ENCODE results near the gene MEIS2. TPM values are rescaled to one million over a fixed set of nuclear protein-coding genes. Genes with fewer than 3 reads are reported as not detected.

MEIS2 gene
- total RNA-seq, 1 donor from 2014 or later, result 6.7 TPM

DNA sequence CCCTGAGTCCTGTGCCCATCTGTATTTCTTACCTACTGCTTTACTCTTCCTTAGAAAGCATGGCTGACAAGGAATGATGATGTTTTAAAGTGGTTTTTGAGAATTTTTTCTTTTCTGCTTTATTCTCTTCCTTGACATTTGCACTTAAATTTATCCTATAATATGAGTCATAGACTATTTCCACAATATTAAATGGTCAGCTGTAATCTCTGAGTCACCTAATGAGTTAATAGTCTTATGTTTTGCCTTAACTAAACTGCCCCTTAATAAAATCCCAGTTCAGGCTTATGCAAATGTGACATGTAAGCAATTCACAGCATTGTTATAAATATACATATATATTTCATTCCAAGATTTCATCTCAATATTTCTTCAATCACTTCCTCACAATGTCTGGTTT lies 23.8 kb downstream of the MEIS2 start:
- H3K36me3 ChIP-seq (ENCODE audit: control insufficient read depth, insufficient read depth, low read length), result no peaks in the 10 kb centered on the region
- no peak overlapping the region for H3K4me3 ChIP-seq (ENCODE audit: low read depth, low read length)
- no peak for DNase-seq (ENCODE audit: low read depth)
- TF ChIP-seq CTCF (IDR thresholded peaks at IDR 0.05; ENCODE audit: insufficient read depth, low read length, poor library complexity, severe bottlenecking), result no peak
- H3K27me3 ChIP-seq (ENCODE audit: control insufficient read depth, insufficient read depth, low read length), result no peaks in the 10 kb centered on the region

DNA sequence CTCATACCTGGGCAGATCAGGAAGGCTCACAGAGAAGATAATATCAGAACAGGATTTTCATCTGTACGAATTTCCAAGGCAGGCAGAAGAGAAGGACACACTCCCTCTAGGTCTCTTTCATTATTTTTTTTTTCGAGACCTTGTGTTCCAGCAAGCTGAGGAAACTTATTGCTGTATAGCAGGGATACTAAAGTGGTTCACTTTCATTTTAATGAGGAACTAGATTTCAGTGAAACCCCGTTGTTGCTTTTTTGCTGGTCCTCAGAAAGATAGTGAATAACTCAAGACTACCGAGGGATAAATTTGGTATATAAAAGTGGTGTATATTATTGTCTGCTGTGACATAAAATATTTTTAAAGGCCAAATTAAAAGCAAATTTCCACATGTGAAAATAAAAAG lies 24.6 kb downstream of the MEIS2 start:
- H3K27me3 ChIP-seq (ENCODE audit: control insufficient read depth, insufficient read depth, low read length), result no peaks in the 10 kb centered on the region
- no peaks in the 10 kb centered on the region for H3K36me3 ChIP-seq (ENCODE audit: control insufficient read depth, insufficient read depth, low read length)
- no peak for DNase-seq (ENCODE audit: low read depth)
- no peak overlapping the region for H3K4me3 ChIP-seq (ENCODE audit: low read depth, low read length)
- no peak for TF ChIP-seq CTCF (IDR thresholded peaks at IDR 0.05; ENCODE audit: insufficient read depth, low read length, poor library complexity, severe bottlenecking)

DNA sequence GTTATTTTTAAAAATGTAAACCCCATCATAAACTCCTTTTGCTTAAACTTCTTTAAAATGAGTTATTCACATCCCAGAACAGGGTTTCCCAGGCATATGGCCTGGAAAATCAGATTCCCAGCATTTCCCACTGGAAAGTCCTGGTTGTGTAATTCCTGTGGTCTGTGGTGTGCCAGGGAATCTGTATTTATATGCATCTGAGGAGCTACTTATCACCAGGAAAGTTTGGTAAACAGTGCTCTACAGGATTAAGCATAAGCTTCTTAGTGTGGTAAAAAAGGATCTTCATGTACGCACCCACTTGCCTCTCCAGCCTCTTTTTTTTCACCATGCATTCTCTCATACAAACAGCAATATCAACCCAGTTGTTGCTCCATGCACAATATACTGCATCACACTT lies 28.2 kb downstream of the MEIS2 start:
- Histone ChIP-seq H3K27me3 (ENCODE audit: control insufficient read depth, insufficient read depth, low read length) (no peaks in the 10 kb centered on the region), H3K36me3 (ENCODE audit: control insufficient read depth, insufficient read depth, low read length) (no peaks in the 10 kb centered on the region), H3K4me3 (ENCODE audit: low read depth, low read length) (no peak overlapping the region)
- DNase-seq (ENCODE audit: low read depth), result no peak
- no peak for TF ChIP-seq CTCF (IDR thresholded peaks at IDR 0.05; ENCODE audit: insufficient read depth, low read length, poor library complexity, severe bottlenecking)

- DNase-seq (ENCODE audit: low read depth), result no peak
- Histone ChIP-seq H3K36me3 (ENCODE audit: control insufficient read depth, insufficient read depth, low read length) (no peaks in the 10 kb centered on the region), H3K4me3 (ENCODE audit: low read depth, low read length) (no peak overlapping the region), H3K27me3 (ENCODE audit: control insufficient read depth, insufficient read depth, low read length) (no peaks in the 10 kb centered on the region)
- no peak for TF ChIP-seq CTCF (IDR thresholded peaks at IDR 0.05; ENCODE audit: insufficient read depth, low read length, poor library complexity, severe bottlenecking)
Observed at GRCh38 chr15:37071134-37071533, 29.2 kb downstream of the MEIS2 start.

DNA sequence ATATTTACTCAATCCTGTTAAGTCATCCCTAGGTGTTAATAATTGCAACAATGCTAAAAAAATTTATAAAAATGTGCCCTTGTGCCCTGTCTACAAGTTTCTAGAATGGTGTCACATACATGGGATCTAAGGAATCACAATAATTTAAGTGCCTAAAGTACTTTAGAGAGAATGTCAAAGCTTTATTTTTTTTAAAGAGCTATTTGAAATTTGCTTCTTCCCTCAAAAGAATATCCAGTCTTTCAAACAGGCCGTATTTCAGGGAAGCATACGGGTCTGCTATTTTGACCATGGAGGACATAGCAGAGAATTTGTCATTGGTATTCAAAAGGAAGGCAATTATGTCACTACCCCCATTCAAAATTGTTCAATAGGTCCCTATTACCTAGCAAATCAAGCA lies 29.7 kb downstream of the MEIS2 start:
- no peak for DNase-seq (ENCODE audit: low read depth)
- TF ChIP-seq CTCF (IDR thresholded peaks at IDR 0.05; ENCODE audit: insufficient read depth, low read length, poor library complexity, severe bottlenecking), result no peak
- H3K27me3 ChIP-seq (ENCODE audit: control insufficient read depth, insufficient read depth, low read length), result no peaks in the 10 kb centered on the region
- H3K36me3 ChIP-seq (ENCODE audit: control insufficient read depth, insufficient read depth, low read length), result no peaks in the 10 kb centered on the region
- H3K4me3 ChIP-seq (ENCODE audit: low read depth, low read length), result no peak overlapping the region

- Histone ChIP-seq H3K27me3 (ENCODE audit: control insufficient read depth, insufficient read depth, low read length) (no peaks in the 10 kb centered on the region), H3K4me3 (ENCODE audit: low read depth, low read length) (no peak overlapping the region), H3K36me3 (ENCODE audit: control insufficient read depth, insufficient read depth, low read length) (no peaks in the 10 kb centered on the region)
- TF ChIP-seq CTCF (IDR thresholded peaks at IDR 0.05; ENCODE audit: insufficient read depth, low read length, poor library complexity, severe bottlenecking), result no peak
- no peak for DNase-seq (ENCODE audit: low read depth)
Observed at GRCh38 chr15:37061996-37062395, 38.4 kb downstream of the MEIS2 start.

Data from kidney epithelial cell (primary cell).